ENCODE data around the gene MFSD6.
"Not testable (repeated sequence)": the region's sequence is repeated elsewhere in the genome, so short reads cannot be mapped to it uniquely, and the experiment has no call there.

Gene MFSD6

DNA sequence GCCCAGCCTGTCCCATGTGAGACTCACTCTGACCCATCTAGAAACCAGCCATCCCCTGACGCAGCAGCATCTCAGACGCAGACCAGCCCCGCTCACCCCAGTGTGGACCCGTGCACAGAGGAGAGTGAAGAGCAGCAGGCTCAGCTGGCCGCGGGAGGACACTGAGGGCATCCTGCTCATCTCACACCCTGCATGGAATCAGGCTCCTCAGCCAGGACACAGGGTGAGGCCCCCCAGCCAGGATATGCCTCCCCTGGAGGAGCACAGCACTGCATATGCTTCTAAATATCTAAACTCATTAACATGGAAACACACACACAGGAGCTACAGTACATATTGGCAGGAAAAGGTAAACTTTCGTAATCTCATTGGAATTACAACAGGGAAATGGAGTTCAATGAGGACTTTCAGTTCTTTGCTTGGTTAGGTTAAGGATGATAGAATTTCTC, 91.9 kb downstream of the MFSD6 start:
- DNase-seq (ENCODE audit: low read depth in 2 of 2): no peak

DNA sequence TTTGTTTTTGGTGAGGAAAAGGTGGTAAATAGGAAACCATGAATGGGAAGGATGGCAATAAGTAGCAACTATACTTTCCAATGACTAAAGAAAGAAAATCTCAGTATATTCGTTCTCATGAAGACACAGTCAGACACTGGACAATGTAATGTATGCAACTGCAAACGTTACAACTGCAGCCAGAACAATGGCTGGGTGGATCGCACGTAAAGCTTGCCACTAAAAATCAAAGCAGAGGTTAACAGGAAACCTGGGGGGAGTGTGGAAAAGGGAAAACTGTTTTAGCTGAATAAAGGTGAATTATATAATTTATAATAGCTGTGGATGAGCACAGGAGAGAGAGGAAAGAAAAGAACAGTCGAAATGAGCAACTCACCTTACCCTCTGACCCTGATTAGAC, 93.1 kb downstream of the MFSD6 start:
- DNase-seq (ENCODE audit: low read depth in 2 of 2): no peak

DNA sequence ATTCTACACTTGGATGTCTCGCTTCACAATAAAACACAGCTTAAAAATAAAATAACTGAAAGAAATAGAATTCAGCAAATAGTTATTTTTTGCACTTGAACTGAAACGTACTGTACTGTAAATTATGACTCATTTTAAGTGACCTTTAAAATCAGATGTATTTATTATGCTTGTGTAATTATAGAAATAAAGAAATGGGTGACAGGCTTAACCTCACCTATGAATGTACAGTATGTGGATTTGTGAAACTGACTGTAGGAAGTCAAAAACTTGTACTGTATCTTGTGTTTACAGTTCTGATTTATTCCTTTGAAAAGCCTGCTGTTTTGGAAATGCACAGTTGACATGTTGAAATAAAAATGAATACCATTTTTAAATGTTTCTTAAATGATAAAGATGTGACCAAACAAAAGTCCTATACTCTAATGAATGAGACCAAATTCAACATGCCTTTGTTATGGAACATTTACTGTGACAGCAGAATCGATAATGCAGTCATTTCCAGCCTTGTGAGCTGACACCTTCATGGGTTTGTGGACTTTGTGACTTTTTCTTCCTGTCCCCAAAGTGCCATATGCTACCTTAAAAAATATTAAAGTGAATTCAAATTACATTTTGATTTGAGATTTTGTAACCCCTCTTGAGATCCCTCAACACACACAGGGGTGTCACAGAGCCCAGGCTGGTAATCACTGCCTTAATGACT, 93.7 kb downstream of the MFSD6 start:
- no peak for DNase-seq (ENCODE audit: low read depth in 2 of 2)

DNA sequence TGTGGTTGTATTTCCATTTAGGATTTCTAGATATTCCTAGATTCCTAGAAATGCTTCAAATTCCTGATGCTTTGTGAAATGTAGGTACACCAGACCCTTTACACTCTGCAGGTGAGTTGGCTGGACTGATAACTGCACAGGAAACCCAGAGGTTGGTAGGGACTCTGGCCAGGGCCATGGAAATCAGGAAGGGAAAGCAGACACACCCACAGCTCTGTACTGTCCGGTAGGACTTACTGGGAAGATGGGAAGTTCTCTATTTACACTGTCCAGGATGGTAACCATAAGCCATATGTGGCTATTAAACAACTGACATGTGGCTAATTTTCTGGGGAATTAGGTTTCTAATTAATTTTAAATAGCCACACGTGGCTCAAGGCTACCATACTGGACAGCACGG, 94.9 kb downstream of the MFSD6 start:
- no peak for DNase-seq (ENCODE audit: low read depth in 2 of 2)

DNA sequence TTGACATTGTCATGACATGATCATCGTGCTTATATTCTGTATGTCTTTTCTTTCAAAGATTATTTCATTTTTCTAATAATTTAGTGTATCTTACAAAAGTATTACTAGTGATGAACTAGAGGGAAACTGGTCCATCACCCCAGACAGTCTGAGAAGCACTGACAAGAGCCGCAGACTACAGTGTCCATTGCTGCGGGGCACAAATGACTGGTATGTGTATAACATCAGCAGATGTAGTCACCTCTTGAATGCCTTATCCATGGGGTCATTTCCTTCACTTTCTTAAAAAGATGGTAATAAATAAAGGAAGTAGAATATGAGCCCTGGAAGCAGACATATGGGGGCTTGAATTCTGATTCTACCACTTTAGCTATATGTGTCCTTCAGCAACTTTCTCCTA, 96.8 kb downstream of the MFSD6 start:
- DNase-seq (ENCODE audit: low read depth in 2 of 2): no peak

DNA sequence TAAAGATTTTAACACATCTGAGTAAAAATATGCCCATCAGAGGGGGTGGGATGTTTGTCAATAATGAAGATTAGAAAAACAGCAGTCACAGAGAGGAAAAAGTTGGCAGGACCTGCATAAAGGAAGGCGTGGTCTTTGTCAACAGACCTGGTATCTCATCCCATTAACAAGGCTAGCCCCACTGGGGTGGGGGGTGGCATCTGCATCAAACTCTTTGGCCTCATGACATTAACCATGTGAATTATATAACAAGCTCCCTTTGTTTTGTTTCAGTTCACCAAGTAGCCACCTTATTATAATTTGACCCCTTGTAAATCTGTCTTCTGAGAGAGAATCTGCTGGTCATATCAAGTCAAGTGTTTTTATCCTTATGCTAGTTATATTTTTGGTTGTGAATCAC, 97.5 kb downstream of the MFSD6 start:
- DNase-seq (ENCODE audit: low read depth in 2 of 2): no peak

DNA sequence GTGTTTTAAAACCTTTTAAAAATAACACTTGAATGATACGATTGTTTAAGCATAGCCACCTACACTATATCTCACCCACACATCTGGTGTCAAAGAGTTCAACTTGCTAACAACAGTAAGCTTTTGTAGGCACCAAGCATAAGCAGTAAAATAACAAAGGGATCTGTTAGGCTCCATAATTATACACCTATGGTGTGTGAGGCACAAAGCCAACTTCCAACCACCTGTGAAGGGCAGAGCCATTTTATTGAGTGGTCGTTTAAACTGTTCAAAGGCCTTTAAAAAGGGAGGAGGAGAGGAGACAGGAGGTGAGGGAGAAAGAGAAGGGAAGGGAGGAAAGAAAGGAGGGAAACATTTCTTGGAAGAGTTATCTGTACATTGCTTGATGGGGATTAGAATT, 98.5 kb downstream of the MFSD6 start:
- DNase-seq (ENCODE audit: low read depth in 2 of 2): no peak

DNA sequence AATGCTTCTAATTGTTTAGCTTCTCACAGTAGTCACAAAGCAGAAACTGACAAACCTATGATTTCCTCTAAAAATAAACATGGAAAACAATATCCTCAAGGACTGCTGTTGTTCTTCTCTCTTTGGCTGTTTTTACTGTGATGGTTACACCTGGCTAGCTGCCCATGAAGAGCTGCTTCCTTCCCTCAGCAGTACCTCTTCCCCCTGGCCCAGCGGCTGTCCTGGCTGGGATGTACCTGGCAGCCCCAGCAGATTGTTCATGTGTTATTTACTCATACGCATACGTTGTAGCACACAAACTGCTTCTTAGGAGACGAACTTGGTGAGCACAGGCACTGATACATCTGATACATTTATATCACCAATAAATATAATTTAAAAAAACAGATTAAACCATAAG, 99.0 kb downstream of the MFSD6 start:
- no peak for DNase-seq (ENCODE audit: low read depth in 2 of 2)

DNA sequence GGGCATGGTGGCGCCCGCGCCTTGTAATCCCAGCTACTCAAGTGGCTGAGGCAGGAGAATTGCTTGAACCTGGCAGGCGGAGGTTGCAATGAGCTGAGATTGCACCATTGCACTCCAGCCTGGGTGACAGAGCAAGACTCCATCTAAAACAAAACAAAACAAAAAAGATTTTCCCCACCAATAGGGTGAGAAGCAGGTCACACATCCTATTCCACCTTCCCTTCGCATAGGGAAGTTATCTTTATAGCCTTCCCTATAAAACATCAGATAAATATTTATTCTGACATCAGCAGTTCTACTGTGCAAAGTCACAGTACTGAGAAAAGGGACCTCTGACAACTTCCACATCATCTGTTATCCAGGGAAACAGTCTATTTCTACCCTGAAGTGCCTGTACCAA, 101.7 kb downstream of the MFSD6 start:
- not testable (repeated sequence) for DNase-seq (ENCODE audit: low read depth in 2 of 2)

- DNase-seq (ENCODE audit: low read depth in 2 of 2): no peak
These were observed 102.9 kb downstream of the MFSD6 start for GRCh38 chr2:190511104-190511503.

- DNase-seq (ENCODE audit: low read depth in 2 of 2): no peak
These were observed 104.5 kb downstream of the MFSD6 start for GRCh38 chr2:190512539-190513095.

- DNase-seq (ENCODE audit: low read depth in 2 of 2): no peak
These were observed 105.7 kb downstream of the MFSD6 start for GRCh38 chr2:190513877-190514276.

GRCh38 chr2:190514676-190515075, 106.5 kb downstream of the MFSD6 start:
- no peak for DNase-seq (ENCODE audit: low read depth in 2 of 2)

GRCh38 chr2:190515687-190516086, 107.5 kb downstream of the MFSD6 start:
- no peak for DNase-seq (ENCODE audit: low read depth in 2 of 2)

DNA sequence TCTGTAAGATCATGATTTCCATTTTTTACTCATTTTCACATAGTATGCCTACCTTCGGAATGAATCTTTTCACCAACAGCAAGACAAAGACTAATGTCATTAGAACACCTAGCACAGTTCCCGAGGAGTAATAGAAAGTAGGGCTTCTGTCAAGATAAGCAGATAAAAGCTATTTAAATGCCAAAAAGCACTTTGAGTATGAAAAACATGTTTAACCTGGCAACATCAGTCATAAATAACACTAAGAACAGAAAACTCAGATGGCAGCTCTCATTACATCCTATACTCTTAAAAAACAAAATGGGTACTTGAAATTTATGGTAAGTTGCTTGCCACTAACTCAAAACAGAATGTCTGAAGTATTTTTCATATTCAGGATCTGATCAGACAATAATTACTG, 109.3 kb downstream of the MFSD6 start:
- no peak for DNase-seq (ENCODE audit: low read depth in 2 of 2)

DNA sequence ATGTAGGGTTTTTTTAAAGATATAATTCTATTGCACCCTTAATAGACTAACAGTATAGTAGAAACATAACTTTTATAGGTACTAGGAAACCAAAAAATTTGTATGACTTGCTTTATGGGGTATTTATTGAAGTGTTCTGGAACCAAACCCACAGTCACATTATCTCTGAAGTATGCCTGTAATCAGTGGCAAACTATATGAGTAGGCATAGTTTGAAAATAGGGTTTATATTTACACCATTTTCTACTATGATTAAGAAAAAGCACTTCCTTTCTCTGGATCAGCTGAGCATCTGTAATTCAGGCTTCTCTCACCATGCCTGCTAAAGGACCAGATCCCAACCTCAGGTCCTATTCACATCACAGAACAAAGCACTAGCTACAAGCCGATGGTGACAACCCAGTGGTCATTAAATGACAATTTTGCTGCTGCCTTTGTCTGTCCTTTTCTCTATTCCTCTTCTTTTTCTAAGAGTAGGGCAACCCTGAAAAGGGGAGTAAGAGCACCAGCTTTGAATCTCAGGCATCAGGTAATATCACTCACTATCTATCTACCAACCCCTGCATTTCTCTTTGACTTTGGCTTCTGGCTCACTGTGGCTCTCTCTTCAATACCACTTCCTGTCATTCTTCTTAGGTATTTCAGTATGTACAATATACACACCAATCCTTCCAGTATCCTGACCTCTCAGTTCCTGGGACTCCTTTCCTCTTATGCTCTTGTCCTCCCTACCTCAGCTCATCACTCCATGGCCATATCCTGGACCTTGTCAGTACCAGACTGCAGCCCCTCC, 112.0 kb downstream of the MFSD6 start:
- DNase-seq (ENCODE audit: low read depth in 2 of 2): no peak

DNA sequence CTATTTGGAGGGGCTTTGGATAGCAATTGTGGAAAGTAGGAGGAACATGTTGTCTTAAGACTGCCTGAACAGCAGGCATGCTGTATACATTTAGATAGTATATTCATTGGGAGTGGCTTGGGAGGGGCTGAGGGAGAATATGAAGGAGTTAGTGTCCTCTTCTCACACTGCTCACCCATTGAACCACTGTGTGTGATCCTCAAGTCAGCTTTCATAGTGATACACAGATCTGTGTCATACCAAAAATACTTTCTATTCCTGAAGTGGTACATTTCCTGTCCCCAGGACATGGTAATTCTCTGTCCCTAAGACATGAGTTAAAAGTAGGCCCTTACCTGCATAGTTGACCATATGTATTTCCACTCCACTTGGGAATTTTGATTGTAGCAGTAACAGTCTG, 116.8 kb downstream of the MFSD6 start:
- no peak for DNase-seq (ENCODE audit: low read depth in 2 of 2)

DNA sequence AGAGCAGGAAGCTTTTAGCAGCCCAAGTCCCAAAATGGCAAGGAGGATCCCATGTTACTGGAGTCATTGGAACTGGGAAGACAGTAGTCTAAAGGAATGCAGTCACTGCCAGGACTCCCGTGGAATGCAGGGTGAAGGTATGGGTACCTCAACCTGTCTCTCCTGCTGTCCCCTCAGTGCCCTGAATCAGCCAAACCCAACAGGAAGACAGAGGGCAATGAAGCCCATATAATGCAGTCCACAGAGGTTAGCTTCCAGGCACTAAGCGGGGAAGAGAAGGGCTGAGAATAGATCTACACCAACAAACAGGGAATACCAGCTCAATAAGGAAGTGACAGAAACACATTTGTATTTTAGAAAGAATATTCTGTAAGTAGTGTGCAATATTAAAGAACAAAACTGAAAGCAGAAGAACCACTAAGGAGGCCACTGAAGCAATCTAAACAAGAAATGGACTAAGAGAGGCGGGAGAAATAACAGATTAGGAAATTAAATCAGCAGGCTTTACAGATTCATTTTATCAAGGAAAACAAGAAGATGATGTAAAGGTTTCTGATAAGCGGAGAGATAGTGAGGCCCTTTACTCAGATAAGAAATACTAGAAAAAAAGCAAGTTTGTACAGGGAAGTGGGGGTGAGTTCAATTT, 118.1 kb downstream of the MFSD6 start:
- no peak for DNase-seq (ENCODE audit: low read depth in 2 of 2)

GRCh38 chr2:190527214-190527613, 119.1 kb downstream of the MFSD6 start:
- no peak for DNase-seq (ENCODE audit: low read depth in 2 of 2)

DNA sequence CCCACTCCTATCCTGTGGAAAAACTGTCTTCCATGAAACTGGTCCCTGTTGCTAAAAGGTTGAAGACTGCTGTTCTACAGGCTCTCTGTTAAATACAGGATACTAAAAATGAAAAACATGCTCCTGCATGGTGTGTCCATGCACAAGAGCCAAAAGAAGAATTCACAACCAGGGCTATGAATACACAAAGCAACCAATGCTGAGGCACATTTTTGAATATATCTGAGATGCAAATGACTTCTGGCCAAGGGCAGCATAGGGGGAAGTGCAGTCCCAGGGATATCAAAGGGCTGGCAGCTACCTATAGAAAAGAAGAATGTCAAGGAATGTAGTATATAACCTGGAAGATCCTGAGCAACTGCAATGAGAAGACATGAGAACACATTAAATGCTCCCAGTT, 119.8 kb downstream of the MFSD6 start:
- DNase-seq (ENCODE audit: low read depth in 2 of 2): no peak

DNA sequence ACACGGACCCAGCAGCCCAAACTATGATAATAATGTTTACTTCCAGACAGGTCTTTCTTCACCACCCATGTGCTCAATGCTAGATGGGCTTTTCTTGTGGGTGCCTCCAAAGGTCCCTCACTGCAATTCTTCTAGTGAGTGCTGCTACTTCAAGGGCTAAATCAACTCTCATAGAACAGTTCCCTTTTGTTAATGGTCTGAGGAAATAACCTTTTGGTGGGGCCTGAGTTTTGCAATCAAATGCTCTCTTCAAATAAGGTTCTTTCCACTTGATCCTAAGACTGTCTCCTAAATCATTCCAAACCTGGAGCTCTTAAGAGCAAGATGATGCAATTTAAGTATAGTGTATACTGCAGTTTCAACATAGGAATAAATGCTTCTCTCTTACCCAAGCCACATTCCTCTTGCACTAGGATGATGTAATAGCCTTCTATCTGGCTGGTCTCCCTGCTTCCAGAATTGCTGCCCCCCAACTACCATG, 120.4 kb downstream of the MFSD6 start:
- DNase-seq (ENCODE audit: low read depth in 2 of 2): no peak

DNA sequence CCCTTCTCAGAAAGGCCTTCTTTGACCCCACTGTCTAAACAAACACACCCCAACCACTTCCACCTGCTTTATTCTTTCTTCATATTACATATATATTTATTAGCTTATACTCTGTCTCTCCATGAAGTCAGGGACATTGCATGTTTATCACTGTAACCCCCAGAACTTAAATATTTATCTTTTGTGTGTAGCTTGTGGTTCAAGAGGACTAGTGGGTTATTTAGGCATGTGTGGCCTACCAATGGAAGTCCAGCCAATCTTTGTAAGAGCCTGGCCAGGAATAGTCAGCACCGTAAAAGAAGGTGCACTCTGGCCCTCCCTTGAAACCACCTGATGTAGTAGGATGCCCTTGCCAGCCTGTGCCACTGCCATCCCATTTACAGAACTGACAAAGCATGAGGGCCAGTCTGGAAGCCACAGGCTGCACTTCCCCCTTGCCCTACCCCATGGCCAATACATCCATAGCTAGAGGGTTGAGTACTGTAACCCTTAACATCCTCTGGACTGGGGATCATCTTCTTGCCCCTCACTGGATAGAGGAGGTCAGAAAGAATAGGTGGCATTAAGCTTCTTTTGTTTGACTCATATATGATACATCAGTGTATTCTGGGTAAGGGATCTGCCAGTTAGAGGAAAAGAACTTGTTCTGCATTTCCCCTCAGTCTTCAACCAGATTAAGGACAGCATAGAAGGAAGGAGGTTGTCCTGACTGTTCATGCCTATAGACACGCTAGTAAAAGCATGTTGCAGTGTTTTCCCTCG, 121.5 kb downstream of the MFSD6 start:
- DNase-seq (ENCODE audit: low read depth in 2 of 2): no peak

Data from stimulated activated CD4-positive, alpha-beta T cell treated with anti-CD3 and anti-CD28 coated beads, Interleukin-12 subunit alpha, Interleukin-12 subunit beta, amount 100 ng/mL, for 24 hours (primary cell).